H1 (cell line): ENCODE measurements around the gene EXOC2. TPM values are rescaled to one million over a fixed set of nuclear protein-coding genes. Genes with fewer than 3 reads are reported as not detected.
A peak's percentile ranks its signal among the peaks of the same experiment; 100 is the strongest.

ENCODE experiments used
- CTCF ChIA-PET: fragments of 300-600 bp; sonication (Branson Sonifier 250); formaldehyde crosslinking; loops from one replicate; lab custom pipeline; 2021; ENCODE audit not compliant: partially characterized antibody; lab: Charles Lee
- POLR2A ChIA-PET: fragments of 300-600 bp; sonication (Branson Sonifier 250); formaldehyde crosslinking; loops from one replicate; lab custom pipeline; 2021; ENCODE audit warnings: inconsistent platforms; ENCODE audit not compliant: partially characterized antibody; lab: Charles Lee
- DNase-seq, 2 experiments: peaks; one replicate each; pipeline versions ENCODE4 v3.0.0 to v3.0.0-alpha.2; 2010 to 2022; ENCODE audit warnings: low spot score in 2 of 2, low read depth in 1 of 2, mixed read lengths in 1 of 2
- FAIRE-seq: peaks from 2 replicates; lab custom pipeline; 2011; peaks lifted over from hg19 to GRCh38; lab: Jason Lieb, UNC
- H2AFZ ChIP-seq: 2 replicates; pipeline ENCODE4 v1.8.1; 2012; ENCODE audit warnings: low read length, inconsistent platforms
- H2AK5ac ChIP-seq: 2 replicates; pipeline ENCODE4 v1.6.1; 2013; ENCODE audit warnings: low read depth, low read length
- H2BK120ac ChIP-seq: replicated peaks from 2 replicates; pipeline ENCODE3; 2013; ENCODE audit warnings: low read depth, low read length, inconsistent platforms
- H2BK12ac ChIP-seq: 2 replicates; pipeline ENCODE4 v1.6.1; 2013; ENCODE audit warnings: low read depth, low read length
- H2BK15ac ChIP-seq: 2 replicates; pipeline ENCODE4 v1.6.1; 2013; ENCODE audit warnings: low read length
- H2BK20ac ChIP-seq: 2 replicates; pipeline ENCODE4 v1.6.1; 2013; ENCODE audit warnings: low read length
- H2BK5ac ChIP-seq: 2 replicates; pipeline ENCODE4 v1.6.1; 2013; ENCODE audit warnings: low read depth, low read length
- H3K14ac ChIP-seq: 2 replicates; pipeline ENCODE4 v1.6.1; 2013; ENCODE audit warnings: inconsistent platforms; ENCODE audit not compliant: insufficient read length
- H3K18ac ChIP-seq: 2 replicates; pipeline ENCODE4 v1.6.1; 2013; ENCODE audit warnings: low read length; ENCODE audit errors: extremely low read depth
- H3K23ac ChIP-seq: 2 replicates; pipeline ENCODE4 v1.6.1; 2013; ENCODE audit warnings: inconsistent platforms; ENCODE audit not compliant: insufficient read length
- H3K23me2 ChIP-seq: 2 replicates; pipeline ENCODE4 v1.6.1; 2013; ENCODE audit warnings: low read depth, low read length
- H3K27ac ChIP-seq: 2 replicates; pipeline ENCODE4 v1.6.1; 2011; ENCODE audit warnings: low read depth, low read length, inconsistent platforms
- H3K27me3 ChIP-seq, 4 experiments: replicated peaks in 1 of 4; 1 replicate in 1 of 4; 2 replicates in 3 of 4; pipeline versions ENCODE4 v1.6.1 to v1.8.1; 2011 to 2013; ENCODE audit warnings: low read length in 3 of 4, mild to moderate bottlenecking in 3 of 4, inconsistent platforms in 2 of 4, mixed read lengths in 2 of 4, moderate library complexity in 1 of 4; ENCODE audit not compliant: control insufficient read depth in 3 of 4, insufficient read depth in 3 of 4; ENCODE audit errors: extremely low read depth in 1 of 4
- H3K36me3 ChIP-seq, 4 experiments: 2 replicates each; pipeline versions ENCODE4 v1.6.1 to v1.8.1; 2011 to 2013; ENCODE audit warnings: mild to moderate bottlenecking in 4 of 4, low read length in 3 of 4, moderate library complexity in 2 of 4, control low read depth in 1 of 4, inconsistent platforms in 1 of 4; ENCODE audit not compliant: insufficient read depth in 4 of 4, control insufficient read depth in 2 of 4
- H3K4ac ChIP-seq: replicated peaks from 2 replicates; pipeline ENCODE3; 2013; ENCODE audit warnings: low read length, low read depth, mixed read lengths, inconsistent platforms; ENCODE audit not compliant: insufficient read length
- H3K4me1 ChIP-seq, 4 experiments: replicated peaks in 1 of 4; 1 replicate in 1 of 4; 2 replicates in 3 of 4; pipeline versions ENCODE4 v1.6.1 to v1.8.1; 2011 to 2013; ENCODE audit warnings: low read length in 3 of 4, inconsistent platforms in 2 of 4, mixed read lengths in 1 of 4; ENCODE audit not compliant: insufficient read depth in 4 of 4, control insufficient read depth in 3 of 4
- H3K4me2 ChIP-seq, 2 experiments: 2 replicates each; pipeline versions ENCODE4 v1.6.1 to v1.8.1; 2011 to 2013; ENCODE audit warnings: low read depth in 2 of 2, low read length in 2 of 2, control low read depth in 1 of 2, inconsistent platforms in 1 of 2, mild to moderate bottlenecking in 1 of 2; ENCODE audit not compliant: insufficient read depth in 1 of 2
- H3K4me3 ChIP-seq, 4 experiments: fragments of 200-600, 300-600 bp in 1 of 4; sonication (generic), shearing (Covaris generic), sonication (Bioruptor Twin) in 1 of 4; 2 replicates each; pipeline versions ENCODE4 v1.5.1 to v1.8.1; 2011 to 2016; ENCODE audit warnings: low read length in 4 of 4, low read depth in 3 of 4, control low read depth in 2 of 4, inconsistent platforms in 2 of 4, mild to moderate bottlenecking in 2 of 4, mixed read lengths in 1 of 4, moderate library complexity in 1 of 4; ENCODE audit not compliant: insufficient read depth in 2 of 4; ENCODE audit errors: extremely low read depth in 1 of 4
- H3K56ac ChIP-seq: replicated peaks from 2 replicates; pipeline ENCODE3; 2013; ENCODE audit warnings: low read depth, mild to moderate bottlenecking, mixed read lengths, low read length, inconsistent platforms; ENCODE audit not compliant: insufficient read length
- H3K79me1 ChIP-seq: 2 replicates; pipeline ENCODE4 v1.6.1; 2013; ENCODE audit warnings: low read depth, low read length, control low read depth
- H3K79me2 ChIP-seq, 2 experiments: 2 replicates each; pipeline versions ENCODE4 v1.6.1 to v1.8.1; 2012 to 2013; ENCODE audit warnings: low read length in 2 of 2, mild to moderate bottlenecking in 2 of 2, inconsistent platforms in 1 of 2; ENCODE audit not compliant: insufficient read depth in 2 of 2, control insufficient read depth in 1 of 2
- H3K9ac ChIP-seq, 4 experiments: replicated peaks in 1 of 4; 1 replicate in 1 of 4; 2 replicates in 3 of 4; pipeline versions ENCODE4 v1.6.1 to v1.8.1; 2011 to 2013; ENCODE audit warnings: low read depth in 3 of 4, low read length in 3 of 4, control low read depth in 2 of 4, mild to moderate bottlenecking in 2 of 4, moderate library complexity in 2 of 4, inconsistent platforms in 1 of 4; ENCODE audit errors: extremely low read depth in 1 of 4
- H3K9me3 ChIP-seq, 2 experiments: 2 replicates each; pipeline versions ENCODE4 v1.6.1 to v1.8.1; 2012 to 2013; ENCODE audit warnings: mild to moderate bottlenecking in 2 of 2, moderate library complexity in 2 of 2, control low read depth in 1 of 2, inconsistent platforms in 1 of 2, low read depth in 1 of 2, low read length in 1 of 2, mixed read lengths in 1 of 2; ENCODE audit not compliant: insufficient read depth in 2 of 2
- H4K20me1 ChIP-seq, 2 experiments: replicated peaks in 1 of 2; 2 replicates each; pipeline versions ENCODE3 to v1.8.1; 2011 to 2013; ENCODE audit warnings: inconsistent platforms in 2 of 2, low read length in 2 of 2, mild to moderate bottlenecking in 1 of 2; ENCODE audit not compliant: insufficient read depth in 2 of 2, control insufficient read depth in 1 of 2
- H4K5ac ChIP-seq: 2 replicates; pipeline ENCODE4 v1.6.1; 2013; ENCODE audit warnings: low read length, low read depth, mixed read lengths, inconsistent platforms; ENCODE audit not compliant: insufficient read length
- H4K8ac ChIP-seq: 2 replicates; pipeline ENCODE4 v1.8.0; 2013; ENCODE audit warnings: mild to moderate bottlenecking, moderate library complexity, low read length, inconsistent platforms; ENCODE audit not compliant: insufficient read depth; ENCODE audit errors: extremely low read depth
- H4K91ac ChIP-seq: replicated peaks from 2 replicates; pipeline ENCODE3; 2013; ENCODE audit warnings: low read length, mixed read lengths, inconsistent platforms; ENCODE audit not compliant: insufficient read length
- ATF3 ChIP-seq: IDR thresholded peaks from 2 replicates; pipeline ENCODE4 v1.6.1; 2011; ENCODE audit warnings: low read depth, mild to moderate bottlenecking, low read length; ENCODE audit not compliant: insufficient read depth
- CBX5 ChIP-seq: fragments of 300-800, 300-1000 bp; sonication (generic); IDR thresholded peaks from 2 replicates; pipeline ENCODE4 v1.7.1; 2016; ENCODE audit warnings: antibody characterized with exemption, low read length, low read depth
- EGR1 ChIP-seq: IDR thresholded peaks from 2 replicates; pipeline ENCODE4 v1.6.1; 2011; ENCODE audit warnings: low read depth, low read length, borderline replicate concordance
- EZH2 ChIP-seq: fragments of 200-600 bp; sonication (generic); IDR thresholded peaks from 2 replicates; pipeline ENCODE4 v1.7.1; 2012; ENCODE audit warnings: low read depth, mild to moderate bottlenecking, moderate library complexity, low read length, inconsistent platforms; ENCODE audit not compliant: severe bottlenecking
- FOSL1 ChIP-seq: IDR thresholded peaks from 2 replicates; pipeline ENCODE4 v1.6.1; 2011; ENCODE audit warnings: mild to moderate bottlenecking, low read depth, low read length, moderate library complexity; ENCODE audit not compliant: insufficient read depth
- GTF2F1 ChIP-seq: IDR thresholded peaks from 2 replicates; pipeline ENCODE4 v1.6.1; 2012; ENCODE audit warnings: low read depth, low read length, improper control_type of control experiment, borderline replicate concordance
- JUND ChIP-seq: IDR thresholded peaks from 2 replicates; pipeline ENCODE4 v1.6.1; 2011; ENCODE audit warnings: mild to moderate bottlenecking, improper control_type of control experiment, low read length
- KDM5A ChIP-seq: fragments of 200-600 bp; IDR thresholded peaks from 2 replicates; pipeline ENCODE4 v1.7.1; 2012; ENCODE audit warnings: mild to moderate bottlenecking, low read length, inconsistent platforms, mixed read lengths
- RFX5 ChIP-seq: IDR thresholded peaks from 2 replicates; pipeline ENCODE4 v1.6.1; 2011; ENCODE audit warnings: low read depth, low read length, improper control_type of control experiment, borderline replicate concordance
- SP2 ChIP-seq: IDR thresholded peaks from 2 replicates; pipeline ENCODE4 v1.6.1; 2012; ENCODE audit warnings: mild to moderate bottlenecking, low read length, inconsistent platforms
- TAF1 ChIP-seq: IDR thresholded peaks from 2 replicates; pipeline ENCODE4 v1.6.1; 2011; ENCODE audit warnings: mild to moderate bottlenecking, low read depth, low read length
- TBP ChIP-seq: IDR thresholded peaks from 2 replicates; pipeline ENCODE4 v1.6.1; 2011; ENCODE audit warnings: low read depth, low read length, improper control_type of control experiment
- TCF12 ChIP-seq: IDR thresholded peaks from 2 replicates; pipeline ENCODE4 v1.6.1; 2011; ENCODE audit warnings: low read depth, mild to moderate bottlenecking, low read length
- WGBS, 2 experiments: shearing (Covaris generic) in 1 of 2; methylation state at CpG; one replicate each; pipeline versions ENCODE4 v1.1.6 to v1.1.7; 2013 to 2015; ENCODE audit warnings: low lambda C conversion rate in 2 of 2, mixed read lengths in 2 of 2, inconsistent platforms in 1 of 2, low coverage in 1 of 2, missing lambda C conversion rate in 1 of 2; ENCODE audit not compliant: insufficient replicate concordance in 2 of 2, insufficient coverage in 1 of 2, insufficient read length in 1 of 2; ENCODE audit errors: extremely low coverage in 1 of 2, missing lambda C conversion rate in 1 of 2; 5-methylcytosine and 5-hydroxymethylcytosine counted together
- polyA plus RNA-seq, 7 experiments: library from polyadenylated mRNA; depleted of rRNA in 3 of 7; stranded (reverse) in 5 of 7; unstranded in 2 of 7; fragments of >200 nt in 5 of 7; fragments of 200-250 nt in 2 of 7; gene quantifications; 1 replicate in 5 of 7; 2 replicates in 1 of 7; 4 replicates in 1 of 7; pipeline versions ENCODE4 v1.2.1 to v1.2.3, GENCODE V29; 2011 to 2013; ENCODE audit warnings: missing spikeins in 2 of 7, mixed read lengths in 2 of 7
- total RNA-seq: library from RNA; stranded (reverse); fragmentation: NEBNext Ultra II Directional; extraction: Animal tissue kit (Norgen Biotek cat#: 25700); gene quantifications from 2 replicates; pipeline ENCODE4 v1.2.1, GENCODE V29; 2021

The EXOC2 gene
- total and polyA plus RNA-seq, 2 of the 8 experiments (the other 6 are each of a cell fraction or from before 2014, with no cell fraction given), result 25.5 to 44.4 TPM

DNA sequence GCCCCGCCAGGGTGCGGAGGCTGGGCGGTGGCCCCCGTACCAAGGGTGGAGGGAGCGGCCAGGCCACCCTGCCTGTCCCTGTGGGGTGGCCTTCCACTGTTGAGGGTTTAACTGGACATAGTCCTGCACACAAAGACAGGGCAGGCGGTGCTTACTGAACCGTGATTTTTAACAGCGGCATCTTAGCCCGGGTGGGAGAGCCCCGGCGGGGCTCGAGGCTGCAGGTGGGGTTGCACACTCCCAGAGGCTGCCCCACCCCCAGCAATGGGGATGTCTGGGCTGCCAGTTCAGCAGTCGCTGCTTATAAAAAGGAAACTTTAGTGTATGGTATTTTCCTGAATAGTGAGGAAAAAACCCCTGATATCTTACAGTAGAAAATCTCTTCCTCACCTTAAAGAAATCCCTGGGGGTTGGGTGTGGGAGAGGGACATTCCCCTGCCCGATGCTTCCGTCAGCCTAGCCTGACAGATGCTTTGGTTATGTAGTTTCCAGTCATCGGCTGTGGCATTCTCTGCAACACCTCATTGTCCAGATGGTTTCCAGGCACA lies 222.0 kb downstream of the EXOC2 start:
- no peak overlapping the region for H3K18ac ChIP-seq
- H3K4me2 ChIP-seq, result no peak overlapping the region
- no peak overlapping the region for H2AK5ac ChIP-seq
- FAIRE-seq, result no peak
- no peaks in the 10 kb centered on the region for H3K9me3 ChIP-seq
- H3K23ac ChIP-seq, result no peak overlapping the region
- H2BK15ac ChIP-seq, result no peak overlapping the region
- H4K8ac ChIP-seq, result peak overlapping the region; percentile 16; the same call in 1 of the 2 replicates
- H3K23me2 ChIP-seq, result no peaks in the 10 kb centered on the region
- H3K4me3 ChIP-seq, result no peak overlapping the region
- H4K20me1 ChIP-seq, result no peaks in the 10 kb centered on the region
- POLR2A ChIA-PET, result no interaction called here
- H2BK120ac ChIP-seq, result no peak overlapping the region
- H2AFZ ChIP-seq, result no peak overlapping the region; the same call in 1 of the 2 replicates
- CTCF ChIA-PET, result no interaction called here
- H2BK5ac ChIP-seq, result no peak overlapping the region
- no peak overlapping the region for H3K56ac ChIP-seq
- no peak overlapping the region for H4K5ac ChIP-seq
- H3K79me2 ChIP-seq, result no peaks in the 10 kb centered on the region
- no peaks in the 10 kb centered on the region for H3K36me3 ChIP-seq
- no peak overlapping the region for H2BK20ac ChIP-seq
- H3K27ac ChIP-seq, result no peak overlapping the region
- WGBS, 2 experiments, result 90% methylated on average over 16 of the region's 16 CpGs; no CpG with 5 or more reads in 1 of the 2 experiments
- peak overlapping the region; percentile 58 for H4K91ac ChIP-seq
- H3K9ac ChIP-seq, result no peak overlapping the region
- H3K4me1 ChIP-seq, result no peaks in the 10 kb centered on the region
- no peak overlapping the region for H3K14ac ChIP-seq
- peak overlapping the region; percentile 59 for H3K4ac ChIP-seq
- H3K79me1 ChIP-seq, result no peaks in the 10 kb centered on the region
- no peak for DNase-seq
- H3K27me3 ChIP-seq, result no peaks in the 10 kb centered on the region
- peak overlapping the region; percentile 60; the same call in 1 of the 2 replicates for H2BK12ac ChIP-seq
- TF ChIP-seq EZH2, result no peak
- no peak for TF ChIP-seq EGR1
- no peak for TF ChIP-seq CBX5
- TF ChIP-seq GTF2F1, result no peak
- no peak for TF ChIP-seq TBP
- TF ChIP-seq ATF3, result no peak
- TF ChIP-seq KDM5A, result no peak
- TF ChIP-seq TAF1, result no peak
- no peak for TF ChIP-seq JUND
- TF ChIP-seq FOSL1, result no peak
- no peak for TF ChIP-seq RFX5
- TF ChIP-seq TCF12, result no peak
- TF ChIP-seq SP2, result no peak
